CD4-positive, alpha-beta memory T cell (primary cell): ENCODE data around the gene MAPK8IP3. TPM values are rescaled to one million over a fixed set of nuclear protein-coding genes. Genes with fewer than 3 reads are reported as not detected.
"Not testable (repeated sequence)": the region's sequence is repeated elsewhere in the genome, so short reads cannot be mapped to it uniquely, and the experiment has no call there.

Source experiments
- CTCF ChIA-PET: fragments of 350-600 bp; sonication (Branson Sonifier 250); formaldehyde crosslinking; loops from one replicate; lab custom pipeline; 2021; ENCODE audit warnings: inconsistent platforms; ENCODE audit not compliant: partially characterized antibody; lab: Charles Lee
- POLR2A ChIA-PET: fragments of 350-600 bp; sonication (Branson Sonifier 250); formaldehyde crosslinking; loops from one replicate; lab custom pipeline; 2021; ENCODE audit not compliant: partially characterized antibody; lab: Charles Lee
- DNase-seq, 5 donors: peaks; one replicate each; pipeline versions ENCODE4 v3.0.0 to v3.0.0-alpha.2; 2020 to 2022; ENCODE audit warnings: mixed read lengths in 1 of 5
- H3K27ac ChIP-seq: one replicate; pipeline ENCODE4 v1.7.0; 2013; ENCODE audit warnings: low read depth, low read length
- H3K27me3 ChIP-seq: 2 replicates; pipeline ENCODE4 v1.7.0; 2013; ENCODE audit warnings: mild to moderate bottlenecking, low read length, moderate library complexity; ENCODE audit not compliant: insufficient read depth
- H3K36me3 ChIP-seq: 2 replicates; pipeline ENCODE4 v1.7.0; 2013; ENCODE audit warnings: mild to moderate bottlenecking, low read length, moderate library complexity; ENCODE audit not compliant: insufficient read depth
- H3K4me1 ChIP-seq: 2 replicates; pipeline ENCODE4 v1.7.0; 2013; ENCODE audit warnings: mild to moderate bottlenecking, low read length, moderate library complexity; ENCODE audit not compliant: insufficient read depth
- H3K4me3 ChIP-seq, 2 donors: one replicate each; pipeline ENCODE4 v1.7.0; 2013; ENCODE audit warnings: low read length in 2 of 2, mild to moderate bottlenecking in 1 of 2
- H3K9me3 ChIP-seq, 2 donors: one replicate each; pipeline ENCODE4 v1.7.0; 2013; ENCODE audit warnings: low read length in 2 of 2, control low read depth in 1 of 2; ENCODE audit not compliant: control insufficient read depth in 1 of 2
- H3K27ac Mint-ChIP-seq, 7 donors: one replicate each; pipeline ENCODE4 v1.8.0; 2020 to 2021; ENCODE audit warnings: mixed read lengths in 7 of 7, mild to moderate bottlenecking in 6 of 7, inconsistent platforms in 3 of 7, moderate library complexity in 3 of 7
- H3K27me3 Mint-ChIP-seq, 2 donors: one replicate each; pipeline ENCODE4 v1.8.0; 2020 to 2021; ENCODE audit warnings: mixed read lengths in 2 of 2
- H3K36me3 Mint-ChIP-seq, 2 donors: one replicate each; pipeline ENCODE4 v1.8.0; 2020 to 2021; ENCODE audit warnings: mixed read lengths in 2 of 2, inconsistent platforms in 1 of 2, mild to moderate bottlenecking in 1 of 2
- H3K4me1 Mint-ChIP-seq, 4 donors: one replicate each; pipeline ENCODE4 v1.8.0; 2020 to 2021; ENCODE audit warnings: mixed read lengths in 4 of 4, mild to moderate bottlenecking in 1 of 4
- H3K4me3 Mint-ChIP-seq, 8 donors: one replicate each; pipeline ENCODE4 v1.8.0; 2020 to 2021; ENCODE audit warnings: mixed read lengths in 8 of 8, mild to moderate bottlenecking in 7 of 8, moderate library complexity in 6 of 8, inconsistent platforms in 3 of 8
- H3K9me3 Mint-ChIP-seq, 8 donors: one replicate each; pipeline ENCODE4 v1.8.0; 2020 to 2021; ENCODE audit warnings: mixed read lengths in 8 of 8, mild to moderate bottlenecking in 5 of 8, inconsistent platforms in 3 of 8, moderate library complexity in 1 of 8
- intact Hi-C: fragments of 100-400 bp; cut with micrococcal nuclease; formaldehyde crosslinking; loops from one replicate; pipeline ENCODE4 v1.15.1; 2023
- polyA plus RNA-seq, 2 donors: library from polyadenylated mRNA; unstranded; fragments of 300-500 nt; fragmentation: Illumina TruSeq; gene quantifications; one replicate each; pipeline ENCODE4 v1.2.3, GENCODE V29; 2021
- total RNA-seq, 2 experiments: library from RNA; stranded (reverse); gene quantifications; one replicate each; pipeline ENCODE4 v1.2.3, GENCODE V29; 2021

The MAPK8IP3 gene
- total and polyA plus RNA-seq, 4 experiments from 2014 or later, result 0.86 to 248 (median 121) TPM

DNA sequence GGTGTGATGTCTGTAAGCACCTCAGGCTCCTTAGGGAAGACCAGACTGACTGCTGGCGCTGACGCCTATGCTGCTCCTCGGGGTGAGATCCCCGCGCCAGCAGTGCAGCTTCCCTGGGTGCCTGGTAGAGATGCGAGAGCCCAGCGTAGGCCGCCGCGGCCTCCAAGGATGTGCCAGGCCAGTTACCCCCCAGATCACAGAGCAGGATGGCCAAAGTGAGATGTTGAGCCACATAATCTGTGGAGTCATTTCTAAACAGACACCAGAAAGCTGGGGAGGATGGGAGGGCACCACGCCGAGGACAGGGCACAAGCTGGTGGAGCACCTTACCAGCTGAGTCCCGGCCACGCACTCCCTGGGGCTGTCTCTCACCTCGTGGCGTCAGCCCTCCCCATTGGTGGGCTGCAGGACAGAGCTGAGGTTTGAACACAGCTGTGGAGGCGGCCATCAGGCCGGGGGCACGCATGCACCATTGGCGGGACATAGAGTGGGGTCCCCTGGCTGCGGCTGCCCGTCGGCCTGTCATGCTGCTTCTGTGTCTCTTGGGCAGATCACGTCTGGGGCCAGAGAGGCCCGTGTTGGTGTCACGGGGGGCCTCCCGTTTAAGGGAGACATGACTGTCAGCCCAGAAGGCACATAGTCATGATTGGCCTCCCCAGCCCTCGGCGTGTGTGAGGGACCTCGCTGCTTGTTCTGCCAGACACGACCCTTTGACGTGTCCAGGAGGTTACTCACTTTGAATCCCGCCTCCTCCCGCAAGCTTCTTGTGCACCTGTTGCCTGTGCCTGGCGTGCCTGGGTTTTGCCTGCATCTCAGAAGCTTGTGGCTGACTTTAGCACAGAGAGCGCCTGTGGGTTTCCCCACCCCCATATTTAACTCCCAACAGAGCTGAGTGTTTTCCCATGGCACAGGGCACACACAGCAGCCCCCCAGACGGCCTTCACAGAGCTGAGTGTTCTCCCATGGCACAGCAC, 21.9 kb downstream of the MAPK8IP3 start:
- ChIA-PET CTCF (interaction anchor here (0.8 kb wide), 1 partner anchor 22 kb away, joined by 3 read pairs; the partner anchor contains the start of gene MAPK8IP3), POLR2A (interaction anchor here (1.1 kb wide), 1 partner anchor 22 kb away, joined by 3 read pairs; the partner anchor contains the start of gene MAPK8IP3)
- Histone ChIP-seq H3K9me3 (no peaks in the 10 kb centered on the region), H3K4me1 (peaks cover 12% of the 10 kb centered on the region), H3K27ac (no peak overlapping the region), H3K4me3 (no peak overlapping the region), H3K36me3 (peaks cover 33% of the 10 kb centered on the region), H3K27me3 (no peaks in the 10 kb centered on the region)
- no peak overlapping the region for H3K4me3 Mint-ChIP-seq
- no peaks in the 10 kb centered on the region for H3K27me3 Mint-ChIP-seq
- no peak for DNase-seq
- peaks cover 10 to 14% (median 13%) of the 10 kb centered on the region in 4 donors for H3K4me1 Mint-ChIP-seq
- H3K36me3 Mint-ChIP-seq, result peaks cover 11 to 42% of the 10 kb centered on the region in 2 donors
- H3K27ac Mint-ChIP-seq, result peak overlapping the region in 2 of 7 donors; percentile 29 to 36
- intact Hi-C loops, result no loop called here
- no peaks in the 10 kb centered on the region for H3K9me3 Mint-ChIP-seq

DNA sequence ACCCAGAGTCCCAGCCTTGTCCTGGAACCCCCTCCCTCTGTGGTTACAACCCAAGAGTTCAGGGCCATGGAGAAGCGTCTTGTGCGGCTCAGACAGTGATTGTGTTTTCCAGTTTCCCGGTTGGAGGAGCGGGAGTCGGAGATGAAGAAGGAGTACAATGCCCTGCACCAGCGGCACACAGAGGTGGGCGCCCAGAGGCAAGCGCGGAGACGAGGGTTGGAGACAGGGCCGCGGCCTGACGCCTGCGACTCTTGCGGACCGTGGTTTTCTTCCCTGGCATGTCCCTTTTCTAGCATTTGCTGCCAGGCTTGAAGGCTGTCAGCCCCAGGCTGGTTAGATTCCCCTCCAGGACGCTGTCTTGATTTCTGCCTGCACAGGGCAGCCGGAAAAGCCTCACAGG, 23.0 kb downstream of the MAPK8IP3 start:
- Histone ChIP-seq H3K9me3 (no peaks in the 10 kb centered on the region), H3K27me3 (no peaks in the 10 kb centered on the region), H3K27ac (no peak overlapping the region), H3K4me3 (no peak overlapping the region), H3K4me1 (peaks cover 1% of the 10 kb centered on the region), H3K36me3 (peaks cover 42% of the 10 kb centered on the region)
- Mint-ChIP-seq H3K4me3 (no peak overlapping the region), H3K9me3 (no peaks in the 10 kb centered on the region), H3K27me3 (no peaks in the 10 kb centered on the region), H3K4me1 (peaks cover 0 to 7% (median 6%) of the 10 kb centered on the region in 4 donors), H3K27ac (peak overlapping the region in 1 of 7 donors; percentile 57), H3K36me3 (peaks cover 11 to 39% of the 10 kb centered on the region in 2 donors)
- no peak for DNase-seq
- ChIA-PET POLR2A (interaction anchor here (1.3 kb wide), 1 partner anchor 22 kb away, joined by 4 read pairs; no protein-coding TSS in a partner anchor), CTCF (interaction anchor here (1.4 kb wide), 1 partner anchor 23 kb away, joined by 5 read pairs; the partner anchor contains the start of gene MAPK8IP3)
- intact Hi-C loops, result no loop called here

DNA sequence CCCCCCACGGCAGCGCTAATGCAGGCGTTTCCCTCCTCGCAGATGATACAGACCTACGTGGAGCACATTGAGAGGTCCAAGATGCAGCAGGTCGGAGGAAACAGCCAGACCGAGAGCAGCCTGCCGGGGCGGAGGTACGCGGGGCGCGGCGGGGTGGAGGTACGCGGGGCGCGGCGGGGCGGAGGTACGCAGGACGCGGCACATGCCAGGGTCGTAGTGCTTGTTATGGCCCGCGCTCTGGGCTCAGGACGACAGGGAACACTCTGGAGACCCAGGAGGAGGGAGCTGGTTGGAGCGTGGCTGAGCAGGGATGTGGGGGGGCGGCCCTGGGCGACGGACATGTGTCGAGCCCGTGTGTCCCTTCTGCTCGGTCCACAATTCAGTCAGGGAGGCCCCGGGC, 23.4 kb downstream of the MAPK8IP3 start:
- DNase-seq, result no peak
- no peaks in the 10 kb centered on the region for H3K9me3 Mint-ChIP-seq
- H3K4me1 Mint-ChIP-seq, result peaks cover 0 to 7% (median 6%) of the 10 kb centered on the region in 4 donors
- no peak overlapping the region for H3K27ac Mint-ChIP-seq
- Histone ChIP-seq H3K9me3 (no peaks in the 10 kb centered on the region), H3K4me1 (no peaks in the 10 kb centered on the region), H3K4me3 (no peak overlapping the region), H3K27ac (no peak overlapping the region), H3K36me3 (peaks cover 46% of the 10 kb centered on the region), H3K27me3 (no peaks in the 10 kb centered on the region)
- CTCF ChIA-PET, result interaction anchor here (1.4 kb wide), 1 partner anchor 23 kb away, joined by 5 read pairs; the partner anchor contains the start of gene MAPK8IP3
- POLR2A ChIA-PET, result interaction anchor here (1.3 kb wide), 1 partner anchor 22 kb away, joined by 4 read pairs; no protein-coding TSS in a partner anchor
- no peak overlapping the region for H3K4me3 Mint-ChIP-seq
- intact Hi-C loops, result no loop called here
- no peaks in the 10 kb centered on the region for H3K27me3 Mint-ChIP-seq
- H3K36me3 Mint-ChIP-seq, result peaks cover 11 to 39% of the 10 kb centered on the region in 2 donors

DNA sequence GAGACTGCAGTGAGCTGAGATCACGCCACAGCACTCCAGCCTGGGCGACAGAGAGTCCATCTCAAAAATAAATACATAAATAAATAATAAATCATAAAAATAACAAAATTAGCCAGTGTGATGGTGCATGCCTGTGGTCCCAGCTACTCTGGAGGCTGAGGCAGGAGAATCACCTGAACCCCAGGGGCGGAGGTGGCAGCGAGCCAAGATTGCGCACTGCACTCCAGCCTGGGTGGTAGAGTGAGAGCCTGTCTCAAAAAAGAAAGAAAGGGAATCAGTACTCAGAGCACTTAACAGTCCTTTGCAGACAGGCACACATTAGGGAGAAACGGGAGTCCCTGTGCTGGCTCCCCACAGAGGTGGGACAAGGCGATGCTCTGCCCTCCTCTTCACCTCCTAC, 25.1 kb downstream of the MAPK8IP3 start:
- Mint-ChIP-seq H3K4me3 (no peak overlapping the region), H3K27me3 (no peaks in the 10 kb centered on the region), H3K4me1 (peaks cover 0 to 7% (median 6%) of the 10 kb centered on the region in 4 donors), H3K9me3 (no peaks in the 10 kb centered on the region), H3K27ac (no peak overlapping the region), H3K36me3 (peaks cover 11 to 36% of the 10 kb centered on the region in 2 donors)
- H3K27ac ChIP-seq, result no peak overlapping the region
- intact Hi-C loops, result no loop called here
- CTCF ChIA-PET, result no interaction called here
- H3K4me3 ChIP-seq, result no peak overlapping the region
- peaks cover 46% of the 10 kb centered on the region for H3K36me3 ChIP-seq
- H3K9me3 ChIP-seq, result no peaks in the 10 kb centered on the region
- POLR2A ChIA-PET, result no interaction called here
- no peaks in the 10 kb centered on the region for H3K27me3 ChIP-seq
- no peaks in the 10 kb centered on the region for H3K4me1 ChIP-seq
- DNase-seq, result no peak

DNA sequence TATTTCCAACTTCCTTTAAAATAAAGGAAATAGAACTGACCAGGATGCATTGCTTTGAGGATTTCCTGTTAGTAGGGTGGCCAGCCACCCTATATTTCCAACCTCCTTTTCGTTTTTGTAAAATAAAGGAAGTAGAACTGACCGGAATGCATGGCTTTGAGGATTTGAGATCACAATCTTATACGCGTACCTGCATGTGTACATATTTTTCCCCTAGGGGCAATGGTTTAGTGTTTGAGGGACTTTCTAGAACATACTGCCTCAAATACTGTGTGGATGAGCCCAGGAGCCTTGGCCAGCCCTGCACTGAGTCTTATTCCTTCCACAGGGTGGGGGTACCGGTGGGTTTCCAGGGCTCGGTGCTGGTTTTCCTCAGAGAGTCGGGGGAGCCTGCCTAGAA, 25.6 kb downstream of the MAPK8IP3 start:
- Histone ChIP-seq H3K27ac (no peak overlapping the region), H3K36me3 (peaks cover 43% of the 10 kb centered on the region), H3K4me3 (no peak overlapping the region), H3K27me3 (no peaks in the 10 kb centered on the region), H3K9me3 (no peaks in the 10 kb centered on the region), H3K4me1 (no peaks in the 10 kb centered on the region)
- H3K4me3 Mint-ChIP-seq, result no peak overlapping the region
- CTCF ChIA-PET, result no interaction called here
- intact Hi-C loops, result no loop called here
- DNase-seq, result no peak
- peaks cover 11 to 33% of the 10 kb centered on the region in 2 donors for H3K36me3 Mint-ChIP-seq
- H3K4me1 Mint-ChIP-seq, result peaks cover 0 to 7% (median 6%) of the 10 kb centered on the region in 4 donors
- peak overlapping the region in 1 of 7 donors; percentile 29 for H3K27ac Mint-ChIP-seq
- POLR2A ChIA-PET, result no interaction called here
- no peaks in the 10 kb centered on the region for H3K27me3 Mint-ChIP-seq
- H3K9me3 Mint-ChIP-seq, result no peaks in the 10 kb centered on the region

DNA sequence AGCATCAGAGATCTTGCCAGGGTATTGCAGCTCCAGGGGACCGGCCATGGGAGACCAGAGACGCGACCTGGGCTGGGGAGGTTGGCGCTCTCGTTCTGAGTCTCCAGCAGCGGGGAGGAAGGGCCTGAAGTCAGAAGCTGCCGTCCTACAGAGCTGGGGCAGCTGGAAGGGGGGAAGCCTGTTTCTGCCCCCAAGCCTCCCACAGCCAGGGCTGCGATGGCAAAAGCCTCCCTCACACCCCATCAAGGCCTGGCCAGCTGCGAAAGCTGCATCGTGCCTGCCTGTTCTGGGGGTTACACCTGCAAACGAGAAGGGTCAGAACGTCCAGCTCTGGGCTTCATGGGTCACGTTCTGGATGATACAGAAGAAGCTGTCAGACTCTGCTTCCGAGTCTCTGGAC, 26.1 kb downstream of the MAPK8IP3 start:
- no peak overlapping the region for H3K27ac ChIP-seq
- H3K36me3 ChIP-seq, result peaks cover 42% of the 10 kb centered on the region
- H3K4me1 Mint-ChIP-seq, result peaks cover 0 to 4% (median 3%) of the 10 kb centered on the region in 4 donors
- intact Hi-C loops, result no loop called here
- H3K4me3 Mint-ChIP-seq, result no peak overlapping the region
- H3K4me1 ChIP-seq, result no peaks in the 10 kb centered on the region
- no peaks in the 10 kb centered on the region for H3K27me3 ChIP-seq
- H3K9me3 ChIP-seq, result no peaks in the 10 kb centered on the region
- peak overlapping the region in 1 of 7 donors; percentile 29 for H3K27ac Mint-ChIP-seq
- peaks cover 6 to 29% of the 10 kb centered on the region in 2 donors for H3K36me3 Mint-ChIP-seq
- POLR2A ChIA-PET, result no interaction called here
- H3K9me3 Mint-ChIP-seq, result no peaks in the 10 kb centered on the region
- no peak overlapping the region for H3K4me3 ChIP-seq
- CTCF ChIA-PET, result interaction anchor here (1.0 to 1.4 kb wide), 2 partner anchors 26 to 27 kb away, joined by 3 read pairs; partner anchors contain the start of gene MAPK8IP3
- no peak for DNase-seq
- no peaks in the 10 kb centered on the region for H3K27me3 Mint-ChIP-seq

DNA sequence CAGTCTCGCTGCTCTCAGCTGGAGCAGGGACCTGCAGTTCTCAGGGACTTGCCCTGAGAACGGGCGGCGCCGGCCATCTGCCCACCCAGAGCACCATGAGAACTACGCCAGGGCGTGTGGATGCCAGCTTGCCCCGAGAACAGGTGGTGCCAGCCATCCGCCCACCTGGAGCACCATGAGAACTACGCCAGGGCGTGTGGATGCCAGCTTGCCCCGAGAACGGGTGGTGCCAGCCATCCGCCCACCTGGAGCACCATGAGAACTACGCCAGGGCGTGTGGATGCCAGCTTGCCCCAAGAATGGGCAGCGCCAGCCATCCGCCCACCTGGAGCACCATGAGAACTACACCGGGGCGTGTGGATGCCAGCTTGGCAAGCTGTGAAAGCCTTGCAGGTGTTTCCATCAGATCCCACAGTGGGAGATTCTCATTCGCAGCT, 26.6 kb downstream of the MAPK8IP3 start:
- POLR2A ChIA-PET, H3K27me3 Mint-ChIP-seq, H3K9me3 Mint-ChIP-seq, intact Hi-C loops, H3K27ac Mint-ChIP-seq, H3K4me3 ChIP-seq, H3K27me3 ChIP-seq, H3K27ac ChIP-seq, H3K4me3 Mint-ChIP-seq, H3K4me1 Mint-ChIP-seq, DNase-seq, H3K4me1 ChIP-seq, H3K9me3 ChIP-seq: not testable (repeated sequence)
- peaks cover 37% of the 10 kb centered on the region for H3K36me3 ChIP-seq
- CTCF ChIA-PET, result interaction anchor here (1.0 to 1.4 kb wide), 2 partner anchors 26 to 27 kb away, joined by 3 read pairs; partner anchors contain the start of gene MAPK8IP3
- H3K36me3 Mint-ChIP-seq, result peaks cover 1 to 24% of the 10 kb centered on the region in 2 donors
